ENCODE results near the gene SLC16A4.
A peak's percentile ranks its signal among the peaks of the same experiment; 100 is the strongest.
"Not testable (repeated sequence)": the region's sequence is repeated elsewhere in the genome, so short reads cannot be mapped to it uniquely, and the experiment has no call there.

The SLC16A4 gene

DNA sequence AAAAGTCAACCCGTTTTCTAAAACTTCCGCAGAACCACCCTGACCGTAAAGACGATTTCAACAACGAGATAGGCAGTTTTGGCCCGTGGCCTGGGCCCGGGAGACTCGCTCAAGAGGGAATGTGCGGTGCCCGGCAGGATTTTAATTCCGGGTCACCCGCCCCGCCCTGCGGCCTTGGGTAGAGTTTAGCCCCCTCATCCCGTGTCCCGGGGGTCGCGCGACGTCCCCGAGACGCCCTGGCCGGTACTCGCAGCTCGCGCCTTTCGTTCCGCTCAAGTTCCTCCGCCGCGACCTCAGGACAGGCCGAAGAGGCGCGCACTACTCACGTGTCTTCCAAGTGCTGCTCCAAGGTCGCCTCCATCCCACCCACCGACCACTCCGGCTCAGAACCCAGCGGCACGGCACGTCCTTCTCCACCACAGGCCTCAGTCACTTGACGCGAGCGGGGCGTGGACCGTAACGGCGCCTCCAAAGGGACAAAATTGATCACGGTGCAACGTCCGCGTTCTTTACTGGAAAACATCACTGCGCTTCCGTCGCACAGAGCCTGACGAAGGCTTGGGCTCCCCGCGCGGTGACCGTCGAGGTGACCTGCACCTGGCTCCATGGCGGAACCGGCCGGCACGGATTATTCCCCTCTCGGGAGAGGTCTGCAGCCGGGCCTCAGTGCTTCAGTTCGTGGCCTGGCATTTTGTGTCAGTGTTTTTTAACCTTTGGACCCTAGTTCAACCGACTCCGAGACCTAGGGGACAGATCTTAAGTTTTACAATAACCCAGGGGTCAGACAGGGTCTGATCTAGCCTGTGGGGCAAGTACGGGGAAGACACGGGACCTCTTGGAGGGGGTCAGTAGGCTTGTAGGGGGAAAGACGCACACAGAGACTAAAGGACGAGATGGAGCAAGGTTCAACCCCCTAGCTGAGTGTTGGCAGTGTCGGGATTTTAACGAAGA lies 16.7 kb upstream of the SLC16A4 start, which contains the start of gene LAMTOR5:
Gene LAMTOR5 (minus strand): TSS at position 435 of the 951 bp plus-strand sequence. CDS start 74 bp downstream, at position 361.
- peak; percentile 83 for DNase-seq

DNA sequence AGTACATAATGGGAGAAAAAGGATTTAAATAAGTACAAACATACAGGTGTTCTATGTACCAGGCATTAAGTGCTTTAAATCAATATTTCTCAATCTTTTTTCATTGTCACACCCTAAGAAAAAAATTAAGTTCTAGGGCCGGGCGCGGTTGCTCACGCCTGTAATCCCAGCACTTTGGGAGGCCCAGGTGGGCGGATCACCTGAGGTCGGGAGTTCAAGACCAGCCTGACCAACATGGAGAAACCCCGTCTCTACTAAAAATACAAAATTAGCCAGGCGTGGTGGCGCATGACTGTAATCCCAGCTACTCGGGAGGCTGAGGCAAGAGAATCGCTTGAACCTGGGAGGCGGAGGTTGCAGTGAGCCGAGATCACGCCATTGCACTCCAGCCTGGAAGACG lies 15.6 kb upstream of the SLC16A4 start:
- not testable (repeated sequence) for DNase-seq

DNA sequence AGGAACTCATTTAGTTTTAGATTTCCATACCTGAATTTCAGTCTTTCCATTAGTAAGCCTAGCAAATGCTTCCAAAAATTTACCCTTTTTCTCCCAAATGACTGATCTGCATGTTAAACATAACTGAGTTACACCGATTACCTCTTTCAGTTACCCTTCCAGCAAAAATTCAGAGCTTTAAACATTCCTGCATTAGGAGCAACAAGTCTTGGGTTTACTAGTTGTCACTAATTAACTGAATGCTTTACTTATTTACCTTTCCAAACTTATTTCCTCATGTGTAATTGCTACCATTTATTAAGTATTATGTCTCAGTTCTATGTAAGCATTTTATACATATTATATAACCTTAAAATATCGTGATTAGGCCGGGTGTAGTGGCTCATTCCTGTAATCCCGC lies 13.6 kb upstream of the SLC16A4 start:
- DNase-seq = no peak

DNA sequence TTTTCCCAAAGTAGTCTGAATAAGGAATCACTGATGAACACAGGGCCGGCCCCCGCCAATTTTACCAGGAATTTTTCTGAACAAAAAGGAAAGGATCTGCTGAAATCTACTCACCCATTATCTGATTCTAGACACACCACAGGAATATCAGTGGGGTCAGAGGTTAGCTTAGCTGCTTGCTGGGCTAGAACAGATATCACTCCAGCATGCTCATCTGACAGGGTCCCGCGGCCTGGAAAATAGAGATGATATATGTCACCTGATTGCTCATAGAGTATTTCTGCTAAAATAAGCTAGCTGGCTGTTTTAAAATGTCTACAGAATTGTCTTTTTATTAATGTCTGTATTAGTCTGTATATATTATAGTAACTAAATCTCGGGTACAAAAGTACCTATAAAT lies 13.0 kb upstream of the SLC16A4 start:
- no peak for DNase-seq

DNA sequence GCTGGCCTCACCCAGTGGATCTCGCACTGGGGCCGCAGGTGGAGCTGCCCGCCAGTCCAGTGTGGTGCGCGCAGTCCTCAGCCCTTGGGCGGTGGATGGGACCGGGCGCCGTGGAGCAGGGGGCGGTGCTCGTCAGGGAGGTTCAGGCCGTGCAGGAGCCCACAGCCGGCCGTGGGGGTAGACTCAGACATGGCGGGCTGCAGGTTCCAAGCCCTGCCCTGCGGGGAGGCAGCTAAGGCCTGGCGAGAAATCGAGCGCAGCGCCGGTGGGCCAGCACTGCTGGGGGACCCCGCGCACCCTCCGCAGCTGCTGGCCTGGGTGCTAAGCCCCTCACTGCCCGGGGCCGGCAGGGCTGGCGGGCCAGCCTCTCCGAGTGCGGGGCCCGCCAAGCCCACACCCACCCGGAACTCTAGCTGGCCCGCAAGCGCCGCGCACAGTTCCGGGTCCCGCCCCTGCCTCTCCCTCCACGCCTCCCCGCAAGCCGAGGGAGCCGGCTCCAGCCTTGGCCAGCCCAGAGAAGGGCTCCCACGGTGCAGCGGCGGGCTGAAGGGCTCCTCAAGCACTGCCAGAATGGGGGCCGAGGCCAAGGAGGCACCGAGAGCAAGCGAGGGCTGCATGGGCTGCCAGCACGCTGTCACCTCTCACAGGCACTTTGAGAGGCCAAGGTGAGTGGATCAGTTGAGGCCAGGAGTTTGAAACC lies 5.6 kb upstream of the SLC16A4 start:
- not testable (repeated sequence) for DNase-seq

DNA sequence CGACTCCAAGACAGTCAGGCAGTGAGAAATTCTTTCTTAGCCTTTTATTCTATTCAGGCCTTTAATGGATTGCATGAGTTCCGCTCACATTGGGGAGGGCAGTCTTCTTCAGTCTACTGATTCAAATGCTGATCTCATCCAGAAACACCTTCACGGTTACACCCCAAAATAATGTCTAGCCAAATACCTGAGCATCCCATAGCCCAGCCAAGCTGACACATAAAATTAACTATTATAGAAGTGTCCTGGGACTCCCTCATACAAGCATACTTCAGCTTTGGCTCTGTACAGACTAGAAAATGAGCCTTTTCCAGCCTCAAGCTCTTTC lies 3.6 kb upstream of the SLC16A4 start:
- DNase-seq = no peak

DNA sequence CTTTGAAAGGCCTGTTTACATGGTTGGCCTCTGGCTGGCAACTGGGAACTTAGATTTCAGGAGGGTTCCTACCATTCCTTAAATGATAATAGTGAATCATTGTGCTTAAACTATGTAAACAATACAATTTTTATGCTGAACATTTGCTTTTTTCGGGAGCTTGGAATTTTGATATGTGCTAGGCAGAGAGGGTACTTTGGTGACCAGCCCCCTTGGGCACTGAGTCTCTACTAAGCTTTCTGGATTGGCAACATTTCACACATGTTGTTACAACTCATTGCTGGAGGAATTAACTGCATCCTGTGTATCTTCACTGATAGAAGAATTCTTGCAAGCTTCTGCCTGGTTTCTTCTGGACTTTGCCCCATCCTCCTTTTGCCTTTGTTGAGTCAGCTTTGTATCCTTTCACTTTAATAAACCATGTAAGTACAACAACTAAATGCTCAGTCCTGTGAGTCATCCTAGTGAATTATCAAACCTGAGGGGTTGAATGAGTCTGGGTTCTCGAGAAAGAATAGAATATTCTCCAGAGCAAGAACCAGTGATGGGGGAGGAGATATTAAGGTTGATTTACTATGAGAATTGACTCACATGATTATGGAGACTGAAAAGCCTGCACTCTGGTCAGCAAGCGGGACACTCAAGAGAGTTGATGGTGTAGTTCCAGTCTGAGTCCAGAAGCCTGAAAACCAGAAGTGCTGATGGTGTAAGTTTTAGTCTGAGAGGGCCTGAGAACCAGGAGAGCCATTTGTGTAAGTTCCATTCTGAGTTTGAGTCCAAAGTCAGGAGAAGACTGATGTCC lies 3.1 kb upstream of the SLC16A4 start:
- DNase-seq = no peak

DNA sequence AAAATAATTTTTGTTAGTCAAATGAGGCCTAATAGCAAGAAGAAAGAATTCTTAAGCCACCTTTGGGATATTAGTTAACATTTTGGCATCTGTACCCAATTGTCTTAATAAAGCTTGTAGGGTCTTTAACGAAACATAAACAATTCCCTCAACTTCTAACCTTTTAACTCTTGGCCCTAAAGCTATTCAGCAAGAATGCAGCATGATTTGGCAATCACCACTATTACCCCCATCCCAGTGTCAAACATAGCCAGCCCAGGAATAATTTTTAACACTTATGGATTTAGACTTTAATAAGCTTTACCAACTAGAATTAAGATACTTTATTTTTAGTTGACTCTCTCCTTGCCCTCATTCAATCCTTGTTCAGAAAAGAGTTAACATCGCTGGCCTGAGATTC lies 2.5 kb upstream of the SLC16A4 start:
- no peak for DNase-seq

DNA sequence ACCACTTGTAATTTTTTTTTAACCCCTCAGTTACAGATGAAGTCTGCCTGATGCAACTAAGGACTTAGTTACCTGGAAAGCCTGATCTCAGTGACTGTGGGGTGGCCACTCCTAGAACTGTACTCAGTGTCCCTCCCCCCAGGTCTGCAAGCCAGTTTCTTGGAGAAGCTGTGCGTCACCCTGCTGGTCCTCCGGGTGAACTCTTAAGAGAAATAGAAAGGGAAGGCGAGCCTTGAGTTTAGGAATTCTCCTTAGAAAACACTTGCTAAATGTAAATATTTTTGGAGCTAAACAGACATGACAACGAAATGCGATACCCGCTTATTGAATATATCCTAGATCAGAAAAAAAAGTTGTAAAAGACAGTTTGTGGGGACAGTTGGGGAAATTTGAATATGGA lies 730 bp downstream of the SLC16A4 start:
- DNase-seq = no peak

DNA sequence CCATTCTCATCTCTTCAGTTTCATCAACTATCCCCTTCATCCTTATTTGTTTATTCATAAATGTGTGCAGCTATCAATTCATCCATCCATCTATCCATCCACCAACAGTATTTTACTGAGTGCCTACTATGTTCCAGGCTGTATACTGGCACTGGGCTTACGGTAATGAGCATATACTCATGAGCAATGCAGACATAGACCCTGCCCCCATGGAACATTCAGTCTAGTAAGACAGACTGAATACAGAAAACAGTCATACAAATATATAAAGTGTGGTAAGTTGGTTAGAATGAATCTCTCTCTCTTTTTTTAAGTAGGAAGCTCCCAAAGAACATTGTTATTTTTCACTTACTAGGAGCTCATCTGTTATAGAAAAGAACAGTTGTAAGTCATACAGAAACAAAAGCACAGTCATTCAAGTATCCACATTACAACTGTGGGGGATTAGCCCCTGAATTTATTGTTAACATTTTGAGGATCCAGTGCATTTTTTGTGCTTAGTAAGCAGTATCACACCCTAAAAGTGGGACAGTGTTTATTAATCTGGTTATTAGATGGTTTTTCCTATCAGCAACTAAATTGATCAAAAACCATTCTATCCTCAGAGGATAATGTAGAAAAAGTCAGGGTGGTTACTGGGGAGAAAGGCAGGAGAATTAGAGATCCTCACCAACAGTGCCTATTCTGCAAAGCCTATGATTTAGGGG lies 3.6 kb downstream of the SLC16A4 start:
- DNase-seq = no peak

DNA sequence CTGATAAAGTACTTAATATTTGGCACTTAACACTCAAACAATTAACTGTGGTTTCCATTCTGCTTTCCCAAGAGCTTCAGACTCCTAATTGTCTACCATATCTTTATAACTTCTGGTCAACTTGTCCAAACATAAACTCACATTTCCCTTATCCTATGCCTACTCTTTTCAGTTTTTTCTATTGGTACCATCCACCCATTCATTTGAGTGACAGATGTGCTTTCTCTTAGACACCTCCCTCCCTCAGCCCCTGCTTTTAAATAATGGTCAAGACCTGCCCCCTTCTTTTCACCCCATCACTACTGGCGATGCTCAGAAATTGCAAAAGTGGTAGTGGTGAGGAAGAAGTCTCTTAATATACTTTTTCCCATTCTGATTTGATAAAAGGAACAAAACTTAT lies 5.5 kb downstream of the SLC16A4 start:
- no peak for DNase-seq

DNA sequence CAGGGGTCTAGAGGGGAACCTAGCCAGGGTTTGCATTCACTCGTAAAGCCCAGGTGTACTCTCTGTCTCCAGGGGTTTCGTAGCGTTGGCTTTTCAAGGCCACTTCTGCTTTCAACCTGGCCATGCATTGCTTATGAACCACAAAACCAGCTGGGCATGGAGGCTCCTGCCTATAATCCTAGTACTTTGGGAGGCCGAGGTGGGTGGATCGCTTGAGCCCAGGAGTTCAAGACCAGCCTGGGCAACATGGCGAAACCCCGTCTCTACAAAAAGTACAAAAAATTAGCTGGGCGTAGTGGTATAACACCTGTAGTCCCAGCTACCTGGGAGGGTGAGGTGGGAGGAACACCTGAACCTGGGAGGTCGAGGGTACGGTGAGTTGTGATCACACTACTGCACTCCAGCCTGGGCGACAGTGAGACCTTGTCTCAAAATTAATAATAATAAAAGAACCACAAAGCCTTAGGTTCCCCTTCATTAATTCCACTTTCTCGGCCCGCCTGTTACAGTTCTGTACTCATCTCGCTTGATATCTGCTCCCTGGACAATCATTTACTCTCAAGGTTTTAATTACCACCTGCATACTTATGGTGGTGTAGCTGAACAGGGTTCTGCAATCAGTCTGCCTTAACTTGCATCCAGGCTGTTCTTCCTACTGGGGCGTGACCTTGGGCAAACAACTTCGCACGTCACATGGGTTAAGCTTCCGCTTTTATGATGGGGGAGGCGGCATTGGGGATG lies 6.1 kb downstream of the SLC16A4 start:
- no peak for DNase-seq

DNA sequence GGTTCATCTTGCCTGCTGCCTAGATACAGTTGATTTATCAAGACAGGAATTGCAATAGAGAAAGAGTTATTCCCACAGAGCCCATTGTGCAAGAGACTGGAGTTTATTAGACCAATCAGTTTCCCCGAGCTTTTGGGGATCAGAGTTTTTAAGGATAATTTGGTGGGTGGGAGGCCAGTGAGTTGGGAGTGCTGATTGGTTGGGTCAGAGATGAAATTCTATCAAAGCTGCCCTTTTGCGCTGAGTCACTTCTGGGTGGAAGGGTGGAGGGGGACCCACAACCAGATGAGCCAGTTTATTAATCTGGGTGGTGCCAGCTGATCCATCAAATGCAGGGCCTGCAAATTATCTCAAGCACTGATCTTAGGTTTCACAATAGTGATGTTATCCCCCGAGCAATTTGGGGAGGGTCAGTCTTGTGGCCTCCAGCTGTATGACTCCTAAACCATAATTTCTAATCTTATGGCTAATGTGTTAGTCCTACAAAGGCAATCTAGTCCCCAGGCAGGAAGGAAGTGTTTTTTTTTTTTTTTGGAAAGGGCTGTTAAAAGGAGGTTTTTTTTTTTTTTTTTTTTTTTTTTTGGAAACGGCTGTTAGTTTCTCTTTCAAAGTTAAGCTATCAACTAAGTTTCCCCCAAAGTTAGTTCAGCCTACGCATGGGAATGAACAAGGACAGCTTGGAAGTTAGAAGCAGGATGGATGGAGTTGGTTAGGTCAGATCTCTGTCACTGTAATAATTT lies 7.4 kb downstream of the SLC16A4 start:
- DNase-seq = no peak

DNA sequence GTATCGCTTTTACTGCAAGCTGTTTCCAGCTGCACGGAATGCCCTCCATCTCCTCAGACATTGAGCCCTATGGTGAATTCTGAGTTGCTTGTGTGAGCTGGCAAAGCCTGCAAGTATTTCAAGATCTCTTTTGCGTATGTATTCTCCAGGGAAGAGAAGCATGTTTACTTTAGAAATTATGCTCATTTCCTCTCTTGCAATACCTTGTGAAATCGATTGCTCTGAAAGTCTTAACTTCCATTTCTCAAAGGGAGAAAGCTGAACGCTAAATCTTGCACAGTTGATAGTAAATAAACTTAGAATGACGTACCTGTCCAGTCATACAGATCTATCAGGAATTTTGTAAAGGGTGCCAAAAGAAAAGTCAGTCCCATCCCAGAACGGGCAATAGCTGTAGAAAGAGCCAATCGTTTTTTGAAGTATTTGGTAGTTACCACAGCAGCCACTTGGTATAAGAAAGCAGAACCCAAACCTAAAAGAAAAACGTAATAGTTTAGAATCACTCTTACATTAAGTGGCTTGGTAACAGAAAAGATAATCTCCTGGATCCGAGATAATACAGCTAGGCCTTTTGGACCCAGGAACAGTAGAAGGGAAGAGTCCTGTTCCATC lies 10.0 kb downstream of the SLC16A4 start:
- no peak for DNase-seq

DNA sequence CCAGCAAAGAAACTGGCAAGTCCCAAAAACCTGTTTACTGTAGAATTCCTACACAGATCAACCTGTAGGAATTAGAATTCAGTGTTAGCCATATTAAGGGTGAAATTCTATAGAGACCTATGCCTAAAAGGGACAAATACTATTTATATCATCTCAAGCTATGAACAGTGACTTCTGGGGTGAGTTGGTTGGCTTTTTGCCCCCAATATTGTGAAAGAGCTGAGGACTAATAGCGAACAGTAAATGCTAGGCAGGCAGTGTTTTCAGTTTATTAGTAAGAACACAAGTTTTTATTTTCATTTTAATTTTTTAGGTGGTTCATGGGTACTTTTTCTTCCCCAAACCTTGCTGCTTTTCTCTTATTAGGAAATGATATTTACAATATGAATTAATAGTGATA lies 15.3 kb downstream of the SLC16A4 start:
- DNase-seq = no peak

DNA sequence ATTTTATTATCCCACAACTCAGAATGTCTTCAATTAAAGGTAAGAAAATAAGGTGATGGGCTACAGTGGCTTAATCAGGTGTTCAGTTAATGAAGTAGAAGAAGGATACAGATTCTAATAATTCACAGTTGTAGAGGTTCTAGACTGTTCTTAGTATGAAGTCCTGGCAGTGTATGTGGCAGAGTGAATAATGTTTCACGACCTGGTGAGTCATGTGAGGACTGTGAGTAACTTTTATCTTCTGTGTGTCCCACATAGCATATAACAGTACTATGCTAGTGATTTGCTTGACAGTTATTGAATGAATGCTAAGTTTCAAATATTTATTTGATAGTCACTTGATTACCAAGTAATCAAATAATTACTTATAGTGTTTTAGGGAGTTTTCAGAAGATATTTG lies 20.0 kb downstream of the SLC16A4 start:
- no peak for DNase-seq

DNA sequence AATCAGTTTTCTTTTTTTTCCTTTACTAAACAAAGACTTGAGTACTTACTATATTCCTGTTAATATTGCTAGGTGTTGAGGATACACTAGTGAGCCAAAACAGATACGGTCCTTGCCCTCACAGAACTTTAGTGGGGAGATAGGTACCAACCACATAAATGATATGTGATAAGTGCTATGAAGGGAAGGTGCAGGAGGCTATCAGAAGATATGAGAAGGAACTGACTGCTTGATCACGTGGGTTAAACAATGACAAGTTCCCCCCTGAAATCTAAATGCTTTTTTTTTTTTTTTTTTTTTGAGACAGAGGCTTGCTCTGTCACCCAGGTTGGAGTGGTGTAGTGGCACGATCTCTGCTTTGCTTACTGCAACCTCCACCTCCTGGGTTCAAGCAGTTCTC lies 26.6 kb downstream of the SLC16A4 start:
- DNase-seq = no peak

DNA sequence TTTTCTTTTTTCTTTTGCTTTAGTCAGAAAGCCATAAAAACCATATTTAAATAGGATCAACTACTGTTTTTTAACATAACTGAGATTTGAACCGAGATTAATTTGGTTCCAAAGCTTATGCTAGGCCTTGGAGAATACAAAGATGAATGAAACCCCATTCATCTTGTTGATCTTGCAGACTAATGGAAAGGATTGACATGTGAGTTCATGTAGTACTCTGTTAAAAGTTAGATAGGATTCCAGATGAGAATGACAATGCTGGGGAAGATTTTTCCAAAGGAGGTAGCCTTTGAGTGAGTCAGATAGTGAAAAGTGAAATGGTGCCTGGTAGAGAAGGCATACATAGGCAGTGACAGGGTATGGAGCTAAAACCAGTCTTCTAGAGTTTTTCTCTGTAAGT lies 29.0 kb downstream of the SLC16A4 start:
- DNase-seq = no peak

DNA sequence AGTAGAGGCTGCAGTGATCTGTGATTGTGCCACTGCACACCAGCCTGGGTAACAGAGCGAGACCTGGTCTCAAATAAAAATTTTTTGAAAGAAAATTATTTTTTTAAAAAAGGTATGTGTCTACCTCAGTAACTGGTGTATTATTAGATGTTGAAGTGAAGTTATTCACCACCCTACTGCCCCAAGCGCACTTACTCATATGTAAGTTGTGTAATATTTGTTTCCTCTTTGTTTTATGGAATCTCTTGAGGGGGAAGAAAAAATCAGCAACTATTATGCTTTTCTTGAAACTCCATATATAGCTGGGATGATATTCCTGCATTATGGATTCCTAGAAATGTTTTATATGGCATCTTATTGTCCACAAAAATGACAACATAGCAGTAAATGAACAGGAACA lies 30.4 kb downstream of the SLC16A4 start:
- DNase-seq = no peak

DNA sequence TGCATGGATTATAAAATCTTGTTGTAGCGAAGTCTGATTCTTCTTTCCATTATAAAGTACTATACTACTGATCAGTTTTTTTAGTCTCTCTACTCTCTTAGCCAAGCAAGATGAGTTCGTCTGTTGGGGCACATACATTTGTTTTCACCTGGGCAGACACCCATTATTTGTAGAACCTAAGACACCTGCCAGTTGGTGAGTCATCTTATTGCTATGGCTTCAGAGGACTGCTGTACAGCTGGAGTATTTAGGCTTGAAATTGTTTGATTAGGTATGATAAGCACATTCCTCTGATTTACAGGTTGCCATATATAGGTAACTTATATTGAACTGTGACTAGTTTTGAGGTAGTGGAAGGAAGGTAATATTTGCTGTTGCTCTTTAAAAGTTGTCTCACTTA lies 34.4 kb downstream of the SLC16A4 start:
- no peak for DNase-seq

DNA sequence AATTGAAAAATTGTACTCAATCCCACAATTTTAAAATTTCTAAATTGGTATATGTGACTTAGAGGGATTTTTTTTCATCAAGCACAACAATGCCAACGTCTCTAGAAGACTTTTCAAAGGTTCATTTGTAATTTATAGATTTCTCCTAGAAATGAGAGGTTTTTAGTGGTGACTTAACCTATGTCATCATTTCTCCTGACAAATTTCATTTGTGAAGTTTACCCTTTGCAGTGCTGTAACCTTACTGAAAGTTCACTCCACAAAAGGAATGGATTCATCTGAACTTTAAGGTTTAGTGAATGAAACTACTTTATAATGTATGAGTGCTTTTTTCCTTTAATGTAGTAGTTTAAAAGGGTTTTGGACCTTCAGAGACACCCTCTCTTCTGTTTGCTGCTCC lies 35.5 kb downstream of the SLC16A4 start:
- DNase-seq = no peak
